HepG2 (cell line): ENCODE measurements around the gene VPS18. TPM values are rescaled to one million over a fixed set of nuclear protein-coding genes. Genes with fewer than 3 reads are reported as not detected.

Experiments
- ATAC-seq: fragments of 200-7000 bp; cut with Tn5 transposase; 3 replicates; pipeline ENCODE4 v1.9.1; 2020; ENCODE audit warnings: mild to moderate bottlenecking, moderate library complexity
- BruUV-seq: library from RNA; stranded (reverse); fragments of 400-500 nt; replicated peaks from 2 replicates; lab custom pipeline; 2021; lab: Mats Ljungman, UMichigan
- CTCF ChIA-PET: fragments of 300-600 bp; formaldehyde crosslinking; extraction: SDS; loops from one replicate; lab custom pipeline; 2021; ENCODE audit warnings: low total read pairs, inconsistent platforms, low intra/inter-chr PET ratio; lab: Yijun Ruan, JAX
- POLR2A ChIA-PET: fragments of 350-600 bp; sonication (Branson Sonifier 250); formaldehyde crosslinking; loops from one replicate; lab custom pipeline; 2020; ENCODE audit warnings: antibody characterized with exemption, inconsistent platforms; lab: Yijun Ruan, JAX
- DNase-seq: peaks from one replicate; pipeline ENCODE4 v3.0.0-alpha.2; 2015; ENCODE audit warnings: low spot score
- FAIRE-seq: peaks from 3 replicates; lab custom pipeline; 2011; peaks lifted over from hg19 to GRCh38; lab: Jason Lieb, UNC
- H2AFZ ChIP-seq: one replicate; pipeline ENCODE4 v1.6.1; 2011; ENCODE audit warnings: low read length, inconsistent platforms
- H3K27ac ChIP-seq: fragments of 300-600 bp; 3 replicates; pipeline ENCODE4 v1.8.0; 2011; ENCODE audit warnings: mixed run types, mild to moderate bottlenecking, mixed read lengths, low read length, inconsistent platforms; ENCODE audit not compliant: insufficient read depth; ENCODE audit errors: extremely low read length
- H3K27me3 ChIP-seq, 2 experiments: fragments of 200-600 bp in 1 of 2; 2 replicates in 1 of 2; 3 replicates in 1 of 2; pipeline versions ENCODE4 v1.6.0 to v1.8.0; 2011; ENCODE audit warnings: low read length in 2 of 2, mild to moderate bottlenecking in 2 of 2, moderate library complexity in 2 of 2, inconsistent platforms in 1 of 2; ENCODE audit not compliant: insufficient read depth in 2 of 2, control insufficient read depth in 1 of 2
- H3K36me3 ChIP-seq, 2 experiments: fragments of 200-600 bp in 1 of 2; replicated peaks in 1 of 2; 2 replicates in 1 of 2; 3 replicates in 1 of 2; pipeline versions ENCODE4 v1.5.1 to v1.8.0; 2011; ENCODE audit warnings: low read length in 2 of 2, inconsistent platforms in 1 of 2; ENCODE audit not compliant: insufficient read depth in 2 of 2, control insufficient read depth in 1 of 2
- H3K4me1 ChIP-seq: 2 replicates; pipeline ENCODE4 v1.5.1; 2012; ENCODE audit warnings: low read length, inconsistent platforms; ENCODE audit not compliant: insufficient read depth
- H3K4me2 ChIP-seq: 2 replicates; pipeline ENCODE4 v1.6.0; 2011; ENCODE audit warnings: low read depth, low read length, inconsistent platforms
- H3K4me3 ChIP-seq, 3 experiments: fragments of 200-600 bp in 1 of 3; sonication (generic), shearing (Covaris generic) in 1 of 3; replicated peaks in 1 of 3; 2 replicates each; pipeline ENCODE4 v1.5.1; 2011 to 2016; ENCODE audit warnings: low read length in 3 of 3, inconsistent platforms in 2 of 3, low read depth in 2 of 3, mild to moderate bottlenecking in 2 of 3, control low read depth in 1 of 3, mixed read lengths in 1 of 3; ENCODE audit not compliant: insufficient read depth in 1 of 3
- H3K79me2 ChIP-seq: one replicate; pipeline ENCODE4 v1.6.1; 2011; ENCODE audit warnings: low read length, inconsistent platforms; ENCODE audit not compliant: insufficient read depth
- H3K9ac ChIP-seq: 2 replicates; pipeline ENCODE4 v1.6.0; 2011; ENCODE audit warnings: mild to moderate bottlenecking, low read depth, low read length, inconsistent platforms; ENCODE audit not compliant: insufficient read depth
- H3K9me3 ChIP-seq: 2 replicates; pipeline ENCODE4 v1.5.1; 2012; ENCODE audit warnings: mild to moderate bottlenecking, low read length
- H4K20me1 ChIP-seq: 2 replicates; pipeline ENCODE4 v1.6.0; 2011; ENCODE audit warnings: inconsistent platforms, mild to moderate bottlenecking, low read length, moderate library complexity; ENCODE audit not compliant: insufficient read depth
- BRD4 ChIP-seq: sonication (generic); formaldehyde crosslinking; IDR thresholded peaks from 2 replicates; pipeline ENCODE4 v1.4.0; 2020; ENCODE audit warnings: missing genetic modification reagents
- CREB1 ChIP-seq, 2 experiments: fragments of 450-650 bp in 1 of 2; IDR thresholded peaks; 2 replicates each; pipeline ENCODE4 v1.6.1; 2016 to 2017; ENCODE audit warnings: control low read depth in 1 of 2, mild to moderate bottlenecking in 1 of 2, missing compliant biosample characterization in 1 of 2, missing genetic modification characterization in 1 of 2
- DNMT3B ChIP-seq: conservative IDR thresholded peaks from 2 replicates; pipeline ENCODE4 v1.6.1; 2016; ENCODE audit warnings: missing biosample characterization, control low read depth
- FOXC1 ChIP-seq: sonication (generic); formaldehyde crosslinking; IDR thresholded peaks from 2 replicates; pipeline ENCODE4 v1.8.0; 2022; ENCODE audit warnings: mild to moderate bottlenecking, missing genetic modification reagents, borderline replicate concordance
- HOXA5 ChIP-seq: sonication (generic); formaldehyde crosslinking; IDR thresholded peaks from 2 replicates; pipeline ENCODE4 v1.4.0; 2020; ENCODE audit warnings: missing genetic modification reagents
- MXD4 ChIP-seq: IDR thresholded peaks from 2 replicates; pipeline ENCODE4 v1.6.1; 2016; ENCODE audit warnings: mild to moderate bottlenecking, missing biosample characterization, missing genetic modification reagents
- NR2C2 ChIP-seq: sonication (generic); formaldehyde crosslinking; IDR thresholded peaks from 2 replicates; pipeline ENCODE4 v1.4.0; 2020; ENCODE audit warnings: missing genetic modification reagents, mild to moderate bottlenecking, moderate library complexity, borderline replicate concordance
- NR2F6 ChIP-seq, 2 experiments: IDR thresholded peaks; 2 replicates each; pipeline ENCODE4 v1.6.1; 2016; ENCODE audit warnings: antibody characterized with exemption in 1 of 2, mild to moderate bottlenecking in 1 of 2
- POLR2AphosphoS2 ChIP-seq: IDR thresholded peaks from 2 replicates; pipeline ENCODE4 v1.6.1; 2011; ENCODE audit warnings: low read depth, low read length, improper control_type of control experiment
- TMF1 ChIP-seq: sonication (generic); formaldehyde crosslinking; IDR thresholded peaks from 2 replicates; pipeline ENCODE4 v1.8.1; 2022; ENCODE audit warnings: low read depth, missing genetic modification reagents
- TOPORS ChIP-seq: sonication (generic); formaldehyde crosslinking; IDR thresholded peaks from 2 replicates; pipeline ENCODE4 v1.8.0; 2023; ENCODE audit warnings: mild to moderate bottlenecking, missing genetic modification reagents
- ZFP90 ChIP-seq: sonication (generic); formaldehyde crosslinking; IDR thresholded peaks from 2 replicates; pipeline ENCODE4 v1.8.0; 2022; ENCODE audit warnings: missing genetic modification reagents, mild to moderate bottlenecking, inconsistent platforms, borderline replicate concordance
- ZNF44 ChIP-seq: sonication (generic); formaldehyde crosslinking; IDR thresholded peaks from 2 replicates; pipeline ENCODE4 v1.5.1; 2020; ENCODE audit warnings: mild to moderate bottlenecking, missing genetic modification reagents
- ZNF883 ChIP-seq: sonication (generic); formaldehyde crosslinking; IDR thresholded peaks from 2 replicates; pipeline ENCODE4 v1.5.1; 2020; ENCODE audit warnings: mild to moderate bottlenecking, missing genetic modification reagents; ENCODE audit errors: not compliant biosample characterization
- WGBS: methylation state at CpG from one replicate; pipeline ENCODE4 v1.1.6; 2017; ENCODE audit warnings: low lambda C conversion rate; 5-methylcytosine and 5-hydroxymethylcytosine counted together
- in situ Hi-C: cut with HindIII; loops from 2 replicates; pipeline ENCODE4 v1.10.0; 2017; ENCODE audit warnings: low pct_unique_long_range_greater_than_20kb; ENCODE audit not compliant: extremely low pct_ligation_motif_present
- intact Hi-C: fragments of 100-400 bp; cut with micrococcal nuclease; formaldehyde crosslinking; loops from one replicate; pipeline ENCODE4 v1.10.0; 2022; ENCODE audit not compliant: unreplicated experiment
- polyA plus RNA-seq, 8 experiments: library from polyadenylated mRNA; depleted of rRNA in 3 of 8; stranded (reverse) in 7 of 8; unstranded in 1 of 8; fragments of >200 nt; fragmentation: Illumina TruSeq in 4 of 8; extraction: Trizol in 4 of 8; gene quantifications; 2 replicates each; pipeline versions ENCODE4 v1.2.1 to v1.2.3, GENCODE V29; 2011 to 2016; ENCODE audit warnings: low read depth in 4 of 8, missing spikeins in 1 of 8, mixed read lengths in 1 of 8; ENCODE audit not compliant: insufficient read depth in 1 of 8
- total RNA-seq, 5 experiments: library from RNA; depleted of rRNA; stranded (reverse); fragments of >200 nt; fragmentation: Illumina TruSeq; extraction: Trizol; gene quantifications; 2 replicates each; pipeline ENCODE4 v1.2.3, GENCODE V29; 2016; ENCODE audit warnings: low read depth in 1 of 5
- TF ChIP-seq, protein P1 (sequence below): sonication (generic); formaldehyde crosslinking; IDR thresholded peaks from 2 replicates; pipeline ENCODE4 v1.5.0; 2020; ENCODE audit warnings: missing genetic modification reagents
- TF ChIP-seq, protein P2 (sequence below): sonication (generic); formaldehyde crosslinking; conservative IDR thresholded peaks from 2 replicates; pipeline ENCODE4 v1.4.0; 2020; ENCODE audit warnings: missing genetic modification reagents
- TF ChIP-seq, protein P3 (sequence below): sonication (generic); formaldehyde crosslinking; IDR thresholded peaks from 2 replicates; pipeline ENCODE4 v1.5.1; 2020; ENCODE audit warnings: mild to moderate bottlenecking, moderate library complexity, missing genetic modification reagents
- TF ChIP-seq, protein P4 (sequence below): sonication (generic); IDR thresholded peaks from 2 replicates; pipeline ENCODE4 v1.6.1; 2016; ENCODE audit warnings: low read depth, borderline replicate concordance

The VPS18 gene
- total and polyA plus RNA-seq, 2 of the 13 experiments (the other 11 are each of a cell fraction or from before 2014, with no cell fraction given), result 5.8 to 17.0 TPM

DNA sequence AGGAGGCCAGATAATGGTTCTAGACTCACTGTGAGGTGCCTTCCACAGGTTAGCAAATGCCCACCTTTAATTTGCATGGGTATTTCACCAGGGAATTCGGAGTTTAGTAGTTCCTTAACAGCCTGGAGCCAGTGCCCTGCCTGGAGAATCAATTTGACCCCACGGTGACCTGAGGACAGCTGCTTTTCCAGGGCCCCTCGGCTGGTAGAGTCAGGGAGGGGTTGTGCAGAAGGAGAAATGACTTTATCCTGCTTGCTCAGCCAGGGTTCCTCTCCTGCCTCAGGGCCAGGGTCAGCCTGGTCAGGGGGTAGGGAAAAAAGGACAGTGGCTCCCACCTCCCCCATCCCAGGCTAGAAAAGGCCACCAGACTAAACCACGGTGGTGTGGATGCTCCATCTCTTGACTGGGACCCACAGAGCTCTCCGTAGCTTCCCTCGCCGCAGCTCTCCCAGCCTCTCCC is 46.8 kb downstream of the VPS18 start:
- Histone ChIP-seq H3K27me3 (peaks cover 0 to 40% of the 10 kb centered on the region in 2 experiments; a peak in 3 of 5 replicates), H3K9me3 (no peaks in the 10 kb centered on the region), H3K9ac (peak overlapping the region; percentile 51), H3K4me2 (peak overlapping the region; percentile 99), H2AFZ (no peak overlapping the region), H3K4me1 (peaks cover 64% of the 10 kb centered on the region), H3K27ac (peak overlapping the region; percentile 51), H3K79me2 (no peaks in the 10 kb centered on the region), H4K20me1 (no peaks in the 10 kb centered on the region), H3K36me3 (no peaks in the 10 kb centered on the region), H3K4me3 (peak overlapping the region; percentile 38 to 74 (median 52); a peak in 5 of 6 replicates)
- peak; percentile 2 for ATAC-seq
- 0 out of 2 replicates have a peak, but pooled peaks have one; percentile 52 for TF ChIP-seq FOXC1
- TF ChIP-seq, protein P1, sequence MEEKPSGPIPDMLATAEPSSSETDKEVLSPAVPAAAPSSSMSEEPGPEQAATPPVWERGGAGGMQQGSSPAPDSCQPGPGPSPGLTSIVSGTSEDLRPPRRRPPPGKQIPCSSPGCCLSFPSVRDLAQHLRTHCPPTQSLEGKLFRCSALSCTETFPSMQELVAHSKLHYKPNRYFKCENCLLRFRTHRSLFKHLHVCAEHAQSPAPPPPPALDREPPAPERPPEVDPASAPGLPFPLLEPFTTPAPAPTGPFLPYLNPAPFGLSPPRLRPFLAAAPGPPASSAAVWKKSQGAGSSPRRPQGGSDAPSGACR (CRISPR knock-in tag), result 0 out of 2 replicates have a peak, but pooled peaks have one; percentile 42
- no peak for TF ChIP-seq TMF1 (CRISPR knock-in tag)
- TF ChIP-seq ZNF883 (CRISPR knock-in tag), result peak; percentile 5
- no peak for TF ChIP-seq ZNF44
- TF ChIP-seq NR2F6 (IDR thresholded peaks at IDR 0.05), result no peak
- TF ChIP-seq NR2F6 (CRISPR knock-in tag; IDR thresholded peaks at IDR 0.05), result peak; percentile 17; the same call in 1 of the 2 replicates
- no peak for TF ChIP-seq MXD4 (CRISPR knock-in tag)
- 0 out of 2 replicates have a peak, but pooled peaks have one; percentile 37 for TF ChIP-seq HOXA5 (CRISPR knock-in tag)
- no peak for TF ChIP-seq POLR2AphosphoS2
- TF ChIP-seq, protein P2, sequence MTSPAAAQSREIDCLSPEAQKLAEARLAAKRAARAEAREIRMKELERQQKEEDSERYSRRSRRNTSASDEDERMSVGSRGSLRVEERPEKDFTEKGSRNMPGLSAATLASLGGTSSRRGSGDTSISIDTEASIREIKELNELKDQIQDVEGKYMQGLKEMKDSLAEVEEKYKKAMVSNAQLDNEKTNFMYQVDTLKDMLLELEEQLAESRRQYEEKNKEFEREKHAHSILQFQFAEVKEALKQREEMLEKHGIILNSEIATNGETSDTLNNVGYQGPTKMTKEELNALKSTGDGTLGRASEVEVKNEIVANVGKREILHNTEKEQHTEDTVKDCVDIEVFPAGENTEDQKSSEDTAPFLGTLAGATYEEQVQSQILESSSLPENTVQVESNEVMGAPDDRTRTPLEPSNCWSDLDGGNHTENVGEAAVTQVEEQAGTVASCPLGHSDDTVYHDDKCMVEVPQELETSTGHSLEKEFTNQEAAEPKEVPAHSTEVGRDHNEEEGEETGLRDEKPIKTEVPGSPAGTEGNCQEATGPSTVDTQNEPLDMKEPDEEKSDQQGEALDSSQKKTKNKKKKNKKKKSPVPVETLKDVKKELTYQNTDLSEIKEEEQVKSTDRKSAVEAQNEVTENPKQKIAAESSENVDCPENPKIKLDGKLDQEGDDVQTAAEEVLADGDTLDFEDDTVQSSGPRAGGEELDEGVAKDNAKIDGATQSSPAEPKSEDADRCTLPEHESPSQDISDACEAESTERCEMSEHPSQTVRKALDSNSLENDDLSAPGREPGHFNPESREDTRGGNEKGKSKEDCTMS (CRISPR knock-in tag), result no peak
- TF ChIP-seq NR2C2 (CRISPR knock-in tag), result 0 out of 2 replicates have a peak, but pooled peaks have one; percentile 6
- TF ChIP-seq DNMT3B, result 0 out of 2 replicates have a peak, but pooled peaks have one; percentile 32
- no peak for TF ChIP-seq CREB1 (IDR thresholded peaks at IDR 0.05)
- TF ChIP-seq CREB1 (CRISPR knock-in tag; IDR thresholded peaks at IDR 0.05), result no peak
- TF ChIP-seq, protein P3, sequence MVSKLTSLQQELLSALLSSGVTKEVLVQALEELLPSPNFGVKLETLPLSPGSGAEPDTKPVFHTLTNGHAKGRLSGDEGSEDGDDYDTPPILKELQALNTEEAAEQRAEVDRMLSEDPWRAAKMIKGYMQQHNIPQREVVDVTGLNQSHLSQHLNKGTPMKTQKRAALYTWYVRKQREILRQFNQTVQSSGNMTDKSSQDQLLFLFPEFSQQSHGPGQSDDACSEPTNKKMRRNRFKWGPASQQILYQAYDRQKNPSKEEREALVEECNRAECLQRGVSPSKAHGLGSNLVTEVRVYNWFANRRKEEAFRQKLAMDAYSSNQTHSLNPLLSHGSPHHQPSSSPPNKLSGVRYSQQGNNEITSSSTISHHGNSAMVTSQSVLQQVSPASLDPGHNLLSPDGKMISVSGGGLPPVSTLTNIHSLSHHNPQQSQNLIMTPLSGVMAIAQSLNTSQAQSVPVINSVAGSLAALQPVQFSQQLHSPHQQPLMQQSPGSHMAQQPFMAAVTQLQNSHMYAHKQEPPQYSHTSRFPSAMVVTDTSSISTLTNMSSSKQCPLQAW (CRISPR knock-in tag), result no peak
- 0 out of 2 replicates have a peak, but pooled peaks have one; percentile 5 for TF ChIP-seq ZFP90
- TF ChIP-seq, protein P4, sequence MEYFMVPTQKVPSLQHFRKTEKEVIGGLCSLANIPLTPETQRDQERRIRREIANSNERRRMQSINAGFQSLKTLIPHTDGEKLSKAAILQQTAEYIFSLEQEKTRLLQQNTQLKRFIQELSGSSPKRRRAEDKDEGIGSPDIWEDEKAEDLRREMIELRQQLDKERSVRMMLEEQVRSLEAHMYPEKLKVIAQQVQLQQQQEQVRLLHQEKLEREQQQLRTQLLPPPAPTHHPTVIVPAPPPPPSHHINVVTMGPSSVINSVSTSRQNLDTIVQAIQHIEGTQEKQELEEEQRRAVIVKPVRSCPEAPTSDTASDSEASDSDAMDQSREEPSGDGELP, result 0 out of 2 replicates have a peak, but pooled peaks have one; percentile 18
- no peak for TF ChIP-seq TOPORS (CRISPR knock-in tag)
- 0 out of 2 replicates have a peak, but pooled peaks have one; percentile 18 for TF ChIP-seq BRD4
- CTCF ChIA-PET, result interaction anchor here (0.6 to 1.3 kb wide), 2 partner anchors 37 to 80 kb away, joined by 3 read pairs; no protein-coding TSS in a partner anchor
- WGBS, result 0% methylated on average over 2 of the region's 7 CpGs
- DNase-seq, result no peak
- no TSS peak for BruUV-seq
- FAIRE-seq, result no peak
- in situ Hi-C loops (no loop called here), intact Hi-C loops (loop anchor here (5.0 kb wide), 1 partner anchor 34 kb away; no protein-coding TSS in a partner anchor)
- POLR2A ChIA-PET, result interaction anchor here (1.0 to 2.1 kb wide), 6 partner anchors 9 to 46 kb away, joined by 3 to 10 read pairs (median 5); partner anchors contain the start of gene DLL4
